GM19467 (cell line): ENCODE measurements around the gene LRRC1.

Source experiments
- ATAC-seq: cut with Tn5 transposase; IDR thresholded peaks from one replicate; pipeline ENCODE4 v1.9.1; 2021; ENCODE audit warnings: mild to moderate bottlenecking, moderate library complexity; ENCODE audit not compliant: unreplicated experiment

LRRC1 gene

GRCh38 chr6:53845280-53846195 is 50.7 kb downstream of the LRRC1 start:
- ATAC-seq: no peak

GRCh38 chr6:53846250-53846649 is 51.4 kb downstream of the LRRC1 start:
- no peak for ATAC-seq

- ATAC-seq: no peak
Measured at GRCh38 chr6:53847796-53848314, 53.0 kb downstream of the LRRC1 start.

- ATAC-seq: no peak
Measured at GRCh38 chr6:53850527-53850926, 55.7 kb downstream of the LRRC1 start.

- ATAC-seq: no peak
Measured at GRCh38 chr6:53851561-53851960, 56.8 kb downstream of the LRRC1 start.

GRCh38 chr6:53852805-53853204 is 58.0 kb downstream of the LRRC1 start:
- ATAC-seq: no peak

GRCh38 chr6:53854843-53855567 is 60.2 kb downstream of the LRRC1 start:
- peak; percentile 95 for ATAC-seq

- no peak for ATAC-seq
Measured at GRCh38 chr6:53855940-53856339, 61.1 kb downstream of the LRRC1 start.

GRCh38 chr6:53857318-53858094 is 62.7 kb downstream of the LRRC1 start:
- ATAC-seq: no peak

- no peak for ATAC-seq
Measured at GRCh38 chr6:53858196-53858595, 63.4 kb downstream of the LRRC1 start.

GRCh38 chr6:53858913-53859312 is 64.1 kb downstream of the LRRC1 start:
- no peak for ATAC-seq

- ATAC-seq: no peak
Measured at GRCh38 chr6:53860511-53860910, 65.7 kb downstream of the LRRC1 start.

- no peak for ATAC-seq
Measured at GRCh38 chr6:53861518-53861917, 66.7 kb downstream of the LRRC1 start.

- no peak for ATAC-seq
Measured at GRCh38 chr6:53862662-53863462, 68.1 kb downstream of the LRRC1 start.

- no peak for ATAC-seq
Measured at GRCh38 chr6:53864781-53865180, 70.0 kb downstream of the LRRC1 start.

- no peak for ATAC-seq
Measured at GRCh38 chr6:53866226-53866625, 71.4 kb downstream of the LRRC1 start.

- no peak for ATAC-seq
Measured at GRCh38 chr6:53868626-53869025, 73.8 kb downstream of the LRRC1 start.

- ATAC-seq: no peak
Measured at GRCh38 chr6:53869964-53870363, 75.2 kb downstream of the LRRC1 start.

GRCh38 chr6:53873922-53874321 is 79.1 kb downstream of the LRRC1 start:
- ATAC-seq: no peak

- ATAC-seq: no peak
Measured at GRCh38 chr6:53874964-53875363, 80.2 kb downstream of the LRRC1 start.
